ENCODE measurements around the gene EPHX1. TPM values are rescaled to one million over a fixed set of nuclear protein-coding genes. Genes with fewer than 3 reads are reported as not detected.

EPHX1 gene
- total and polyA plus RNA-seq, 2 of the 8 experiments (the other 6 are each of a cell fraction or from before 2014, with no cell fraction given) = 45.3 to 79.1 TPM

DNA sequence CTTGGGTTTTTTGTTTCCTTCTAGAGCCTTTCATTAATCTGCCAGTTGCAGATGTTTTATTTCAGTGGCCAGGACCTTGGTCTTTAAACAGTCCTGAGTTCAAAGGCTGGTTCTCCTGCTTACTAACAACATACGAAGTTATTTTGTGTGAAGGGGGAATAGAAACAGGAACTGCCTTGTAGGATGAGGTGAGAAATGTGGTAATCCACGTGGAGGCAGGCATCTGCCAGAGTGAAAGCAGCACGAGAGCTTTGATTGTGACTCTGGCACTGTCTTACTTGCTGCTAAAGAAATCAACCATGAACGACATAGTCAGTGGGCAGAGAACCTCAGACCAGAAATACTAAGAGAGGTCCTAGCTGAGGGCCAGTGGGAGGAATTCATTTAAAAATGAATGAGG lies 41.9 kb downstream of the EPHX1 start:
- Histone ChIP-seq H3K4ac (replicated peaks; ENCODE audit: insufficient read length, low read depth, low read length) (no peak overlapping the region), H3K27ac (ENCODE audit: low read depth, low read length) (no peak overlapping the region), H3K9ac (replicated peaks in 1 of 4; ENCODE audit: extremely low read depth in 1 of 4, low read depth in 3 of 4, low read length in 3 of 4) (no peak overlapping the region), H2BK20ac (ENCODE audit: low read length) (no peak overlapping the region), H3K79me2 (ENCODE audit: control insufficient read depth in 1 of 2, insufficient read depth in 2 of 2, low read length in 2 of 2) (no peaks in the 10 kb centered on the region), H3K23me2 (ENCODE audit: low read depth, low read length) (no peaks in the 10 kb centered on the region), H2BK5ac (ENCODE audit: low read depth, low read length) (no peak overlapping the region), H3K4me3 (ENCODE audit: extremely low read depth in 1 of 4, insufficient read depth in 2 of 4, low read depth in 3 of 4, low read length in 4 of 4) (no peak overlapping the region), H3K79me1 (ENCODE audit: low read depth, low read length) (no peaks in the 10 kb centered on the region; the same call in 1 of the 2 replicates), H3K4me2 (ENCODE audit: insufficient read depth in 1 of 2, low read depth in 2 of 2, low read length in 2 of 2) (no peak overlapping the region), H3K27me3 (replicated peaks in 1 of 4; ENCODE audit: control insufficient read depth in 3 of 4, extremely low read depth in 1 of 4, insufficient read depth in 3 of 4, low read length in 3 of 4) (no peaks in the 10 kb centered on the region; a peak in 1 of 7 replicates), H3K23ac (ENCODE audit: insufficient read length) (no peak overlapping the region), H3K36me3 (ENCODE audit: control insufficient read depth in 2 of 4, insufficient read depth in 4 of 4, low read length in 3 of 4) (peaks cover 3 to 22% (median 6%) of the 10 kb centered on the region in 4 experiments; a peak in 6 of 8 replicates), H2BK12ac (ENCODE audit: low read depth, low read length) (no peak overlapping the region), H2BK120ac (replicated peaks; ENCODE audit: low read depth, low read length) (no peak overlapping the region), H4K91ac (replicated peaks; ENCODE audit: insufficient read length, low read length) (no peak overlapping the region), H3K56ac (replicated peaks; ENCODE audit: insufficient read length, low read depth, low read length) (no peak overlapping the region), H2BK15ac (ENCODE audit: low read length) (no peak overlapping the region), H2AK5ac (ENCODE audit: low read depth, low read length) (no peak overlapping the region), H3K18ac (ENCODE audit: extremely low read depth, low read length) (no peak overlapping the region), H3K9me3 (ENCODE audit: insufficient read depth in 2 of 2, low read depth in 1 of 2, low read length in 1 of 2) (peaks cover 2 to 10% of the 10 kb centered on the region in 2 experiments; a peak in 3 of 4 replicates), H4K8ac (ENCODE audit: extremely low read depth, insufficient read depth, low read length) (no peak overlapping the region), H4K20me1 (replicated peaks in 1 of 2; ENCODE audit: control insufficient read depth in 1 of 2, insufficient read depth in 2 of 2, low read length in 2 of 2) (peaks cover 4% of the 10 kb centered on the region in 2 experiments), H3K4me1 (replicated peaks in 1 of 4; ENCODE audit: control insufficient read depth in 3 of 4, insufficient read depth in 4 of 4, low read length in 3 of 4) (no peaks in the 10 kb centered on the region; a peak in 2 of 7 replicates), H2AFZ (ENCODE audit: low read length) (no peak overlapping the region), H3K14ac (ENCODE audit: insufficient read length) (no peak overlapping the region), H4K5ac (ENCODE audit: insufficient read length, low read depth, low read length) (no peak overlapping the region)
- FAIRE-seq = no peak
- ChIA-PET POLR2A (ENCODE audit: partially characterized antibody) (interaction anchor here (0.6 to 0.9 kb wide), 2 partner anchors 26 to 82 kb away, joined by 3 to 4 read pairs; no protein-coding TSS in a partner anchor), CTCF (ENCODE audit: partially characterized antibody) (interaction anchor here (0.7 to 1.6 kb wide), 7 partner anchors 25 to 377 kb away, joined by 3 to 6 read pairs (median 4); partner anchors contain the start of gene EPHX1)
- WGBS, 2 experiments (ENCODE audit: extremely low coverage in 1 of 2, insufficient coverage in 1 of 2, insufficient read length in 1 of 2, insufficient replicate concordance in 2 of 2, low coverage in 1 of 2, low lambda C conversion rate in 2 of 2, missing lambda C conversion rate in 1 of 2) = 94% methylated on average over 4 of the region's 4 CpGs; no CpG with 5 or more reads in 1 of the 2 experiments
- no peak for DNase-seq (ENCODE audit: low read depth in 1 of 2, low spot score in 2 of 2)
- no peak for TF ChIP-seq MAFK (IDR thresholded peaks at IDR 0.05; ENCODE audit: low read depth, low read length)
- no peak for TF ChIP-seq TCF12 (IDR thresholded peaks at IDR 0.05; ENCODE audit: low read depth, low read length)
